Activated CD4-positive, alpha-beta T cell treated with anti-CD3 and anti-CD28 coated beads for 24 hours (primary cell): ENCODE data around the gene CEACAM7.
"Not testable (repeated sequence)": the region's sequence is repeated elsewhere in the genome, so short reads cannot be mapped to it uniquely, and the experiment has no call there.

Experiments used
- DNase-seq, 2 donors: peaks; one replicate each; pipeline ENCODE4 v3.0.0-alpha.2; 2020; ENCODE audit warnings: low read depth in 2 of 2

Gene CEACAM7

DNA sequence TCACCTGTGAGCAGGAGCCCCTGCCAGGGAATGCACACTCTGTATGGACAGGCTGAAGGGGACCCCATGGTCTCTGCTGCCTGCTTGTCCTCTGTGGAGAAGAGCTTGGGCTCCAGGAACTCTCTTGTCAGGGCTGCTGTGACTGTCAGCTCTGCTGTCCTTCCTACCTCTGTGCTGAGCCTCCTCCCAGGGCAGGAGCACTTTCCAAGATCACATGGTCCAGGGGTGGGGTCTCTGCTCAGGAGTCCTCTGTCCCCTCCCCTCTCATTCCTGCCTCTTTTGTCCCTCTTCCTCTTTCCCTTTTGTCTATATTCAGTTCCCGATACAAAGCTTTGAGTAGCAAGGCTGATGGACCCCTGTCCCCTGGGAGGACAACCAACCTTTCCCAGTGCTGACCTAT lies at the start of gene CEACAM7:
Gene CEACAM7 (minus strand): TSS at position 173 of the 400 bp plus-strand sequence. CDS start 105 bp downstream, at position 68.
- no peak for DNase-seq

GRCh38 chr19:41735071-41735600 lies 47.1 kb upstream of the CEACAM7 start:
- DNase-seq, result no peak

GRCh38 chr19:41734585-41734984 lies 46.5 kb upstream of the CEACAM7 start:
- DNase-seq, result no peak

DNA sequence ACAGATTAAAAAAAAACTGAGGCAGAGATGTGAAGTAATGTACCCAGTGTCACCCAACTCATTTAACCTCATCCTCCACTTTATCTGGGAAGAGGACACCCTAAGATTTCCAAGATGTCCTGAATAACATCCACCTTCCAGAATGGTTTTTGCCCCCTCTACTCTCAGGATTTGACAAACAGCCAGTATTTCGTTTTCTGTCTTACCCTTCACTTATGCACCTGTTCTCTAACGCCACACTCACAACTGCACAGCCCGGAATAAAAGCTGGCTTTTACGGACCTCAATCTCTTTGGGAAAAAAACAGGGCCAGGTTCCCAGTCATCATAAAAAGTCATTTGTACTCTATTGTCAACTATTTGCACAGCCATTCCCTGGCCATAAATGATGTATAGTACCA lies 46.1 kb upstream of the CEACAM7 start:
- DNase-seq, result no peak

DNA sequence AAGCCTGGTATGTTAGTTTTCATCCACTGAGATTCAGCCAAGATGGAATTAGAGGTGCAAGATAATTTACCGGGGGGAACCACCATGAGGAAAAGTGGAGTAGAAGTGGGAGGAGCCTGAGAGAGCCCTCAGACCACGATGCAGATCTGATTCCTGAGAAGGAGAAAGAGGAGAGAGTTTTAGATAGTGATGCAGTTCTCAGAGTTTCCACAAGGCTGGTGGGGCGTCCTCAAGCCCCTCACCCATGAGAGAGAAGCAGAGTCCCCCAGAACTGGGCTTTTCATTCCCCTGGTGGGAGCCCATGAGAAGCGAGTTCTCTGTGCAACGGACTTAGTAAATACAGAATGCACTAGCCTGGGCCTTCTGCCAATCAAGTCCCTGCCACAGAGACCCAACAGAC lies 38.4 kb upstream of the CEACAM7 start:
- no peak for DNase-seq

- DNase-seq, result no peak
Measured at GRCh38 chr19:41720103-41720502, 32.0 kb upstream of the CEACAM7 start.

DNA sequence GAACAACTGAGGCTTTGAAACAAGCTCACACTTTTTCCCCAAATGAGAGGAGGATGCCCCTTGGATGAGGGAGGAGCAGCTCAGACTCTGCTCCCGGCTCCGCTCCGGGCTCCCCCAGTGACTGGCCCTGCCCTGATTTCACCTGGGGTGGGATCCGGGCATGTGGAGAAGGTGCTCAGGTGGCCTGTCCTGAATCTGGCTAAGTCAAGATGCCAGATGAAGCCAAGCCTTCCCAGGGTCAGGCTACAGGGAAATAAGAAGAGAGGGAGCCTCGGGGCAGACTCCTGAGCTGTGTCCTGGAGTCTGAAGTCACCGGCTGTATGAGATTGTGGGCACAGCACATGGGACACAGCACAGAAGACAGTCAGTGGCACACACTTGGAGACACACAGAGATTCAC lies 30.7 kb upstream of the CEACAM7 start:
- no peak for DNase-seq

- no peak for DNase-seq
Measured at GRCh38 chr19:41714598-41714997, 26.5 kb upstream of the CEACAM7 start.

DNA sequence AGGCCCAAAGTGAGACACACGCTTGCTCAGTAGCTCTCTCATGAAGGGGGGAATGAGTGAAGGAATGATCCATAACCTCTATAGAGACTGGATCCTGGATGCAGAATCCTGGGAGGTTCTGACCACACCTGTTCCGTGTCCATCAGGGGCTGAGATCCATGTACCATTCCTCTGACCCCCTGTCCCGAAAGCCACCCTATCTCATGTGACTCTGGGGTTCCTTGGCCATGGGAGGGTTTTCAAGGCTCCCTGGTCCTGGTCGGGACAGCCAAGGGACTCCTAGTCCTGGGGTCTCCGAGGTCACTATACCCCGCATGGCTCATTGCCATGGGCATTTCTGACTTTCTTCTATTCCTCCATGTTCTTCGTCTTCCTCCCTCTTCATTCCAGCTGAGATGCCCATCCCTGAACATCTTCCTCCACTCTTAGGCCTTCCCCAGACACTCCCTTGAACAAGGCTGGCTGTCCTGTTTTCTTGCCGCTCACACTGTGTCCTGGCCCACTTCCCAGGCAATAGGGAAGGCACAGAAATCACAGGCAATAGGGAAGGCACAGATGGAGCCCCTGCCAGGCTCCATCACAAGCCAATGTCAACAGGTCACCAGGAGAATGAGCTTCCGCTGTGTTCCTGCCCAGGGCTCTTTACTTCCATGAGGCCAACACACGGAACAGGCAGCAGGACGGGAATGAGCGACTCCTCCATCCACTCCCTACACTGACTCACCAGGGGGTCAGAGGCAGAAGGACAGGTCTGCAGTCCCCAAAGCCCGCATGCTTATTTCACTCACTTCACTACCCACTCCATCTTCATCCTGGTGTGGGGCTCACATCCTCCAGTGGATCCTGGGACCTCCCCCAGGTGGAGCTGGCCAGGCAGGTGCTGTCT lies 23.5 kb upstream of the CEACAM7 start:
- no peak for DNase-seq

- DNase-seq, result no peak
Measured at GRCh38 chr19:41709951-41710645, 22.0 kb upstream of the CEACAM7 start.

DNA sequence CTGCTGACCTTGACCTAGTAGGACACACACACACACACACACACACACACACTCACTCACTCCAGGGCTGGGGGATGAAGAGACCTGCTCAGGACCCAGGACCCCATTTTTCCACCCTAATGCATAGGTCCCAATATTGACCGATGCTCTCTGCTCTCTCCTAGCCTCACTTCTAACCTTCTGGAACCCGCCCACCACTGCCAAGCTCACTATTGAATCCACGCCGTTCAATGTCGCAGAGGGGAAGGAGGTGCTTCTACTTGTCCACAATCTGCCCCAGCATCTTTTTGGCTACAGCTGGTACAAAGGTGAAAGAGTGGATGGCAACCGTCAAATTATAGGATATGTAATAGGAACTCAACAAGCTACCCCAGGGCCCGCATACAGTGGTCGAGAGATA lies 21.4 kb upstream of the CEACAM7 start:
- DNase-seq, result not testable (repeated sequence)

DNA sequence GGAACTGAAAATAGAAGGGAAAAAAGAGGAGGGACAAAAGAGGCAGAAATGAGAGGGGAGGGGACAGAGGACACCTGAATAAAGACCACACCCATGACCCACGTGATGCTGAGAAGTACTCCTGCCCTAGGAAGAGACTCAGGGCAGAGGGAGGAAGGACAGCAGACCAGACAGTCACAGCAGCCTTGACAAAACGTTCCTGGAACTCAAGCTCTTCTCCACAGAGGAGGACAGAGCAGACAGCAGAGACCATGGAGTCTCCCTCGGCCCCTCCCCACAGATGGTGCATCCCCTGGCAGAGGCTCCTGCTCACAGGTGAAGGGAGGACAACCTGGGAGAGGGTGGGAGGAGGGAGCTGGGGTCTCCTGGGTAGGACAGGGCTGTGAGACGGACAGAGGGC lies 20.4 kb upstream of the CEACAM7 start, which contains the start of gene CEACAM5:
Gene CEACAM5 (plus strand): TSS at position 146 of the 400 bp plus-strand sequence. CDS start 106 bp downstream, at position 252.
- DNase-seq, result no peak

GRCh38 chr19:41707871-41708371 lies 19.9 kb upstream of the CEACAM7 start:
- DNase-seq, result no peak

DNA sequence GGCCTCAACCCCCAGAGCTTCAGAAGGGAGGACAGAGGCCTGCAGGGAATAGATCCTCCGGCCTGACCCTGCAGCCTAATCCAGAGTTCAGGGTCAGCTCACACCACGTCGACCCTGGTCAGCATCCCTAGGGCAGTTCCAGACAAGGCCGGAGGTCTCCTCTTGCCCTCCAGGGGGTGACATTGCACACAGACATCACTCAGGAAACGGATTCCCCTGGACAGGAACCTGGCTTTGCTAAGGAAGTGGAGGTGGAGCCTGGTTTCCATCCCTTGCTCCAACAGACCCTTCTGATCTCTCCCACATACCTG lies 19.4 kb upstream of the CEACAM7 start:
- DNase-seq, result no peak

- peak; percentile 56 to 64 for DNase-seq
Measured at GRCh38 chr19:41706741-41707501, 18.9 kb upstream of the CEACAM7 start.

GRCh38 chr19:41705393-41706174 lies 17.5 kb upstream of the CEACAM7 start:
- peak in 1 of 2 donors; percentile 19 for DNase-seq

- DNase-seq, result no peak
Measured at GRCh38 chr19:41703602-41704293, 15.7 kb upstream of the CEACAM7 start.

- no peak for DNase-seq
Measured at GRCh38 chr19:41702171-41702651, 14.1 kb upstream of the CEACAM7 start.

- no peak for DNase-seq
Measured at GRCh38 chr19:41701401-41702075, 13.5 kb upstream of the CEACAM7 start.
